ENCODE data around the gene JAK3. TPM values are rescaled to one million over a fixed set of nuclear protein-coding genes. Genes with fewer than 3 reads are reported as not detected.

Gene JAK3
- polyA plus RNA-seq, 2 of the 4 experiments (the other 2 are of a cell fraction), result 0.31 to 0.89 TPM

- Histone ChIP-seq H3K9me3 (no peaks in the 10 kb centered on the region), H3K4me2 (peak overlapping the region; percentile 79), H3K4me3 (peak overlapping the region; percentile 50), H3K4me1 (peaks cover 48% of the 10 kb centered on the region), H3K27ac (peak overlapping the region; percentile 85 to 91)
- POLR2A ChIA-PET, result interaction anchor here (0.5 kb wide), 1 partner anchor 205 kb away, joined by 5 read pairs; no protein-coding TSS in a partner anchor
- CTCF ChIA-PET, result interaction anchor here (0.9 to 3.3 kb wide), 6 partner anchors 10 to 64 kb away, joined by 3 to 19 read pairs (median 8); partner anchors contain the start of gene RPL18A
- 24% methylated on average over 3 of the region's 14 CpGs for WGBS (ENCODE audit: missing lambda C conversion rate)
- FAIRE-seq (no peak), ATAC-seq (peak; percentile 4 to 5; a peak in 1 of 6 replicates), DNase-seq (ENCODE audit: low read depth in 1 of 2, low spot score in 1 of 2) (no peak)
- TF ChIP-seq ZFP36 (IDR thresholded peaks at IDR 0.05; ENCODE audit: borderline replicate concordance, partially characterized antibody), result no peak
- TF ChIP-seq RNF2 (IDR thresholded peaks at IDR 0.05; ENCODE audit: borderline replicate concordance, low read depth), result no peak
- TF ChIP-seq EHF (CRISPR knock-in tag; IDR thresholded peaks at IDR 0.05), result no peak
- no peak for TF ChIP-seq FOSB (CRISPR knock-in tag; IDR thresholded peaks at IDR 0.05)
- no peak for TF ChIP-seq HDAC2 (IDR thresholded peaks at IDR 0.05)
Measured at GRCh38 chr19:17795495-17795856, 52.3 kb downstream of the JAK3 start.

GRCh38 chr19:17794731-17795494 is 52.9 kb downstream of the JAK3 start, which contains the start of gene B3GNT3:
Gene B3GNT3 (plus strand): TSS chr19:17795138. CDS start chr19:17807808, 12,670 bp downstream.
- Histone ChIP-seq H3K4me2 (peak within 1 kb of the TSS; percentile 79), H3K9me3 (no peaks in the 10 kb centered on the region), H3K4me1 (peaks cover 52% of the 10 kb centered on the region), H3K27ac (peak within 1 kb of the TSS; percentile 85 to 91), H3K4me3 (peak within 1 kb of the TSS; percentile 50)
- 4% methylated on average over 9 of the region's 50 CpGs for WGBS (ENCODE audit: missing lambda C conversion rate)
- ChIA-PET CTCF (interaction anchor here (0.5 to 3.3 kb wide), 8 partner anchors 10 to 398 kb away, joined by 3 to 19 read pairs (median 4); no protein-coding TSS in a partner anchor), POLR2A (interaction anchor here (0.6 to 0.8 kb wide), 2 partner anchors 36 to 488 kb away, joined by 3 to 4 read pairs; no protein-coding TSS in a partner anchor)
- FAIRE-seq, result no peak
- ATAC-seq, result peak; percentile 60 to 65
- DNase-seq (ENCODE audit: low read depth in 1 of 2, low spot score in 1 of 2), result peak; percentile 47 to 72
- TF ChIP-seq EP300 (IDR thresholded peaks at IDR 0.05), result no peak
- TF ChIP-seq NPAS2 (CRISPR knock-in tag; IDR thresholded peaks at IDR 0.05; ENCODE audit: borderline replicate concordance), result no peak
- TF ChIP-seq FOXS1 (CRISPR knock-in tag; IDR thresholded peaks at IDR 0.05), result no peak
- peak; percentile 76 for TF ChIP-seq KDM1A (IDR thresholded peaks at IDR 0.05; ENCODE audit: low read depth)
- no peak for TF ChIP-seq FOSL2 (IDR thresholded peaks at IDR 0.05)
- TF ChIP-seq FOSL2 (CRISPR knock-in tag; IDR thresholded peaks at IDR 0.05), result 0 out of 2 replicates have a peak, but pooled peaks have one; percentile 8
- no peak for TF ChIP-seq CTCF (IDR thresholded peaks at IDR 0.05)
- no peak for TF ChIP-seq POLR2A (IDR thresholded peaks at IDR 0.05; ENCODE audit: low read length)
- no peak for TF ChIP-seq NR3C1 (IDR thresholded peaks at IDR 0.05)
- 0 out of 5 replicates have a peak, but pooled peaks of 1 of the 2 experiments have one; percentile 24 for TF ChIP-seq JUN (IDR thresholded peaks at IDR 0.05)
- TF ChIP-seq ZC3H11A (IDR thresholded peaks at IDR 0.05), result no peak
- 0 out of 2 replicates have a peak, but pooled peaks have one; percentile 18 for TF ChIP-seq PHF8 (IDR thresholded peaks at IDR 0.05; ENCODE audit: borderline replicate concordance, low read depth)
- no peak for TF ChIP-seq TP53 (CRISPR knock-in tag; IDR thresholded peaks at IDR 0.05)
- no peak for TF ChIP-seq CBX8 (IDR thresholded peaks at IDR 0.05)
- TF ChIP-seq ESRRA (IDR thresholded peaks at IDR 0.05; ENCODE audit: borderline replicate concordance, low read length), result no peak
- peak; percentile 45; the same call in 1 of the 2 replicates for TF ChIP-seq MAX (IDR thresholded peaks at IDR 0.05)
- TF ChIP-seq JUNB (IDR thresholded peaks at IDR 0.05), result no peak
- TF ChIP-seq BCL3 (IDR thresholded peaks at IDR 0.05), result no peak
- no peak for TF ChIP-seq RAD21 (conservative IDR thresholded peaks at IDR 0.05 in 1 of 2, IDR thresholded peaks at IDR 0.05 in 1 of 2)
- TF ChIP-seq ZSCAN20 (CRISPR knock-in tag; IDR thresholded peaks at IDR 0.05), result no peak
- TF ChIP-seq SMC3 (IDR thresholded peaks at IDR 0.05), result no peak
- no peak for TF ChIP-seq CBX2 (IDR thresholded peaks at IDR 0.05; ENCODE audit: borderline replicate concordance, low read depth)
- TF ChIP-seq PBX3 (IDR thresholded peaks at IDR 0.05), result no peak
- TF ChIP-seq CHD4 (IDR thresholded peaks at IDR 0.05; ENCODE audit: borderline replicate concordance), result peak; percentile 80; the same call in 1 of the 2 replicates
- no peak for TF ChIP-seq RNF2 (IDR thresholded peaks at IDR 0.05; ENCODE audit: borderline replicate concordance, low read depth)
- peak; percentile 54; the same call in 1 of the 2 replicates for TF ChIP-seq USF2 (IDR thresholded peaks at IDR 0.05)
- no peak for TF ChIP-seq HOXA7 (CRISPR knock-in tag; IDR thresholded peaks at IDR 0.05)
- no peak for TF ChIP-seq RCOR1 (IDR thresholded peaks at IDR 0.05; ENCODE audit: low read depth, low read length)
